ENCODE data around the gene RANBP10. TPM values are rescaled to one million over a fixed set of nuclear protein-coding genes. Genes with fewer than 3 reads are reported as not detected.

The RANBP10 gene
- total RNA-seq, 1 experiment from 2014 or later = 10.7 TPM

- peak within 1 kb of the TSS; percentile 83 for H3K27ac ChIP-seq (ENCODE audit: low read length)
- no peaks in the 10 kb centered on the region for H3K9me3 ChIP-seq (ENCODE audit: low read length)
- peak within 1 kb of the TSS; percentile 83 for H3K4me3 ChIP-seq (ENCODE audit: low read length)
- H3K36me3 ChIP-seq (ENCODE audit: insufficient read depth, low read length) = 0 out of 2 replicates have a peak, but pooled peaks cover 8% of the 10 kb centered on the region
- peak; percentile 98 for DNase-seq
- peaks cover 60% of the 10 kb centered on the region for H3K4me1 ChIP-seq (ENCODE audit: low read length)
- peak within 1 kb of the TSS; percentile 59 for H2AFZ ChIP-seq (ENCODE audit: low read length)
- no peaks in the 10 kb centered on the region for H3K27me3 ChIP-seq (ENCODE audit: low read length)
- peaks cover 49% of the 10 kb centered on the region for H3K79me2 ChIP-seq (ENCODE audit: low read length)
- peaks cover 7% of the 10 kb centered on the region; the same call in 1 of the 2 replicates for H4K20me1 ChIP-seq (ENCODE audit: insufficient read depth, low read depth, low read length)
- H3K4me2 ChIP-seq (ENCODE audit: low read depth, low read length, poor library complexity, severe bottlenecking) = peak within 1 kb of the TSS; percentile 89
- H3K9ac ChIP-seq (ENCODE audit: low read length) = peak within 1 kb of the TSS; percentile 98
- no peaks in the 10 kb centered on the region for H3K9me2 ChIP-seq (replicated peaks; ENCODE audit: insufficient read depth, low read length)
Measured at GRCh38 chr16:67719048-67719777, 87.1 kb downstream of the RANBP10 start, which contains the start of gene GFOD2. Gene GFOD2 (minus strand): TSS chr16:67719316. CDS start chr16:67685715, 33,601 bp downstream.

GRCh38 chr16:67718668-67719047, 87.7 kb downstream of the RANBP10 start:
- Histone ChIP-seq H4K20me1 (ENCODE audit: insufficient read depth, low read depth, low read length) (peaks cover 9% of the 10 kb centered on the region), H3K4me2 (ENCODE audit: low read depth, low read length, poor library complexity, severe bottlenecking) (peak overlapping the region; percentile 89), H3K9me3 (ENCODE audit: low read length) (no peaks in the 10 kb centered on the region), H3K27ac (ENCODE audit: low read length) (peak overlapping the region; percentile 83), H3K36me3 (ENCODE audit: insufficient read depth, low read length) (peaks cover 11% of the 10 kb centered on the region; the same call in 1 of the 2 replicates), H3K9ac (ENCODE audit: low read length) (peak overlapping the region; percentile 98), H2AFZ (ENCODE audit: low read length) (peak overlapping the region; percentile 59; the same call in 1 of the 2 replicates), H3K27me3 (ENCODE audit: low read length) (no peaks in the 10 kb centered on the region), H3K9me2 (replicated peaks; ENCODE audit: insufficient read depth, low read length) (no peaks in the 10 kb centered on the region), H3K79me2 (ENCODE audit: low read length) (peaks cover 55% of the 10 kb centered on the region), H3K4me3 (ENCODE audit: low read length) (peak overlapping the region; percentile 83), H3K4me1 (ENCODE audit: low read length) (peaks cover 65% of the 10 kb centered on the region)
- DNase-seq = peak; percentile 71

- H3K27ac ChIP-seq (ENCODE audit: low read length) = peak overlapping the region; percentile 83
- peaks cover 61% of the 10 kb centered on the region for H3K4me1 ChIP-seq (ENCODE audit: low read length)
- peak overlapping the region; percentile 28 for H3K9ac ChIP-seq (ENCODE audit: low read length)
- peak overlapping the region; percentile 83 for H3K4me3 ChIP-seq (ENCODE audit: low read length)
- H3K9me3 ChIP-seq (ENCODE audit: low read length) = no peaks in the 10 kb centered on the region
- H4K20me1 ChIP-seq (ENCODE audit: insufficient read depth, low read depth, low read length) = peaks cover 16% of the 10 kb centered on the region
- no peak overlapping the region for H2AFZ ChIP-seq (ENCODE audit: low read length)
- peaks cover 73% of the 10 kb centered on the region for H3K79me2 ChIP-seq (ENCODE audit: low read length)
- peaks cover 22% of the 10 kb centered on the region; the same call in 1 of the 2 replicates for H3K36me3 ChIP-seq (ENCODE audit: insufficient read depth, low read length)
- H3K27me3 ChIP-seq (ENCODE audit: low read length) = no peaks in the 10 kb centered on the region
- no peaks in the 10 kb centered on the region for H3K9me2 ChIP-seq (replicated peaks; ENCODE audit: insufficient read depth, low read length)
- H3K4me2 ChIP-seq (ENCODE audit: low read depth, low read length, poor library complexity, severe bottlenecking) = peak overlapping the region; percentile 89
- DNase-seq = no peak
Measured at GRCh38 chr16:67716097-67716496, 90.3 kb downstream of the RANBP10 start.

- Histone ChIP-seq H3K27ac (ENCODE audit: low read length) (peak overlapping the region; percentile 61), H3K9ac (ENCODE audit: low read length) (peak overlapping the region; percentile 24; the same call in 1 of the 2 replicates), H4K20me1 (ENCODE audit: insufficient read depth, low read depth, low read length) (peaks cover 16% of the 10 kb centered on the region), H3K9me3 (ENCODE audit: low read length) (no peaks in the 10 kb centered on the region), H3K4me3 (ENCODE audit: low read length) (0 out of 2 replicates have a peak overlapping the region, but pooled peaks have one; percentile 20), H3K79me2 (ENCODE audit: low read length) (peaks cover 88% of the 10 kb centered on the region), H2AFZ (ENCODE audit: low read length) (no peak overlapping the region), H3K4me2 (ENCODE audit: low read depth, low read length, poor library complexity, severe bottlenecking) (peak overlapping the region; percentile 89), H3K36me3 (ENCODE audit: insufficient read depth, low read length) (peaks cover 25% of the 10 kb centered on the region; the same call in 1 of the 2 replicates), H3K4me1 (ENCODE audit: low read length) (peaks cover 61% of the 10 kb centered on the region), H3K9me2 (replicated peaks; ENCODE audit: insufficient read depth, low read length) (no peaks in the 10 kb centered on the region), H3K27me3 (ENCODE audit: low read length) (no peaks in the 10 kb centered on the region)
- no peak for DNase-seq
Measured at GRCh38 chr16:67714522-67714921, 91.8 kb downstream of the RANBP10 start.

- Histone ChIP-seq H3K9ac (ENCODE audit: low read length) (no peak overlapping the region), H3K9me3 (ENCODE audit: low read length) (no peaks in the 10 kb centered on the region), H3K79me2 (ENCODE audit: low read length) (peaks cover 92% of the 10 kb centered on the region), H3K27ac (ENCODE audit: low read length) (peak overlapping the region; percentile 61), H4K20me1 (ENCODE audit: insufficient read depth, low read depth, low read length) (peaks cover 20% of the 10 kb centered on the region), H2AFZ (ENCODE audit: low read length) (no peak overlapping the region), H3K27me3 (ENCODE audit: low read length) (no peaks in the 10 kb centered on the region), H3K4me3 (ENCODE audit: low read length) (no peak overlapping the region), H3K4me1 (ENCODE audit: low read length) (peaks cover 69% of the 10 kb centered on the region), H3K36me3 (ENCODE audit: insufficient read depth, low read length) (peaks cover 25% of the 10 kb centered on the region; the same call in 1 of the 2 replicates), H3K9me2 (replicated peaks; ENCODE audit: insufficient read depth, low read length) (no peaks in the 10 kb centered on the region), H3K4me2 (ENCODE audit: low read depth, low read length, poor library complexity, severe bottlenecking) (peak overlapping the region; percentile 89)
- no peak for DNase-seq
Measured at GRCh38 chr16:67713647-67714273, 92.6 kb downstream of the RANBP10 start.

GRCh38 chr16:67710607-67711006, 95.8 kb downstream of the RANBP10 start:
- H3K4me2 ChIP-seq (ENCODE audit: low read depth, low read length, poor library complexity, severe bottlenecking) = no peak overlapping the region
- H3K4me1 ChIP-seq (ENCODE audit: low read length) = peaks cover 57% of the 10 kb centered on the region
- H3K79me2 ChIP-seq (ENCODE audit: low read length) = peaks cover 91% of the 10 kb centered on the region
- H3K27ac ChIP-seq (ENCODE audit: low read length) = 0 out of 2 replicates have a peak overlapping the region, but pooled peaks have one; percentile 26
- no peak overlapping the region for H3K9ac ChIP-seq (ENCODE audit: low read length)
- no peaks in the 10 kb centered on the region for H3K9me2 ChIP-seq (replicated peaks; ENCODE audit: insufficient read depth, low read length)
- H3K27me3 ChIP-seq (ENCODE audit: low read length) = no peaks in the 10 kb centered on the region
- H3K36me3 ChIP-seq (ENCODE audit: insufficient read depth, low read length) = peaks cover 22% of the 10 kb centered on the region; the same call in 1 of the 2 replicates
- no peak overlapping the region for H2AFZ ChIP-seq (ENCODE audit: low read length)
- DNase-seq = no peak
- H3K4me3 ChIP-seq (ENCODE audit: low read length) = no peak overlapping the region
- no peaks in the 10 kb centered on the region for H3K9me3 ChIP-seq (ENCODE audit: low read length)
- peaks cover 26% of the 10 kb centered on the region for H4K20me1 ChIP-seq (ENCODE audit: insufficient read depth, low read depth, low read length)

GRCh38 chr16:67709050-67709449, 97.3 kb downstream of the RANBP10 start:
- Histone ChIP-seq H3K27me3 (ENCODE audit: low read length) (no peaks in the 10 kb centered on the region), H3K27ac (ENCODE audit: low read length) (peak overlapping the region; percentile 55; the same call in 1 of the 2 replicates), H3K9ac (ENCODE audit: low read length) (no peak overlapping the region), H3K9me3 (ENCODE audit: low read length) (no peaks in the 10 kb centered on the region), H3K4me3 (ENCODE audit: low read length) (no peak overlapping the region), H3K4me1 (ENCODE audit: low read length) (peaks cover 42% of the 10 kb centered on the region), H4K20me1 (ENCODE audit: insufficient read depth, low read depth, low read length) (peaks cover 19% of the 10 kb centered on the region), H3K79me2 (ENCODE audit: low read length) (peaks cover 91% of the 10 kb centered on the region), H3K9me2 (replicated peaks; ENCODE audit: insufficient read depth, low read length) (no peaks in the 10 kb centered on the region), H3K4me2 (ENCODE audit: low read depth, low read length, poor library complexity, severe bottlenecking) (no peak overlapping the region), H3K36me3 (ENCODE audit: insufficient read depth, low read length) (peaks cover 19% of the 10 kb centered on the region; the same call in 1 of the 2 replicates), H2AFZ (ENCODE audit: low read length) (no peak overlapping the region)
- no peak for DNase-seq

GRCh38 chr16:67708368-67708771, 98.0 kb downstream of the RANBP10 start:
- Histone ChIP-seq H3K4me1 (ENCODE audit: low read length) (peaks cover 37% of the 10 kb centered on the region), H3K79me2 (ENCODE audit: low read length) (peaks cover 91% of the 10 kb centered on the region), H3K27ac (ENCODE audit: low read length) (peak overlapping the region; percentile 55; the same call in 1 of the 2 replicates), H3K4me3 (ENCODE audit: low read length) (no peak overlapping the region), H3K9me3 (ENCODE audit: low read length) (no peaks in the 10 kb centered on the region), H4K20me1 (ENCODE audit: insufficient read depth, low read depth, low read length) (peaks cover 14% of the 10 kb centered on the region), H2AFZ (ENCODE audit: low read length) (no peak overlapping the region), H3K4me2 (ENCODE audit: low read depth, low read length, poor library complexity, severe bottlenecking) (no peak overlapping the region), H3K36me3 (ENCODE audit: insufficient read depth, low read length) (peaks cover 13% of the 10 kb centered on the region; the same call in 1 of the 2 replicates), H3K27me3 (ENCODE audit: low read length) (no peaks in the 10 kb centered on the region), H3K9me2 (replicated peaks; ENCODE audit: insufficient read depth, low read length) (no peaks in the 10 kb centered on the region), H3K9ac (ENCODE audit: low read length) (no peak overlapping the region)
- no peak for DNase-seq
